NOMO-1 treated with dmso at 0.1 percent for 144 hours (cell line): ENCODE data around the gene NBAS.
A peak's percentile ranks its signal among the peaks of the same experiment; 100 is the strongest.
"Not testable (repeated sequence)": the region's sequence is repeated elsewhere in the genome, so short reads cannot be mapped to it uniquely, and the experiment has no call there.

Source experiments
- DNase-seq: peaks from one replicate; lab custom pipeline; 2025; ENCODE audit not compliant: unreplicated experiment; lab: John Stamatoyannopoulos, UW

NBAS gene

GRCh38 chr2:15272942-15273341, 288.2 kb downstream of the NBAS start:
- DNase-seq: no peak

- DNase-seq: no peak
These were observed 289.1 kb downstream of the NBAS start for GRCh38 chr2:15271941-15272542.

GRCh38 chr2:15271276-15271675, 289.9 kb downstream of the NBAS start:
- DNase-seq: no peak

GRCh38 chr2:15269043-15269442, 292.1 kb downstream of the NBAS start:
- no peak for DNase-seq

GRCh38 chr2:15265889-15266288, 295.2 kb downstream of the NBAS start:
- DNase-seq: no peak

- DNase-seq: no peak
These were observed 297.0 kb downstream of the NBAS start for GRCh38 chr2:15263976-15264685.

GRCh38 chr2:15262792-15263191, 298.3 kb downstream of the NBAS start:
- no peak for DNase-seq

- no peak for DNase-seq
These were observed 300.3 kb downstream of the NBAS start for GRCh38 chr2:15260835-15261234.

- no peak for DNase-seq
These were observed 300.9 kb downstream of the NBAS start for GRCh38 chr2:15260196-15260595.

- DNase-seq: no peak
These were observed 301.8 kb downstream of the NBAS start for GRCh38 chr2:15259356-15259756.

- DNase-seq: not testable (repeated sequence)
These were observed 302.7 kb downstream of the NBAS start for GRCh38 chr2:15258385-15258784.

GRCh38 chr2:15253835-15254286, 307.3 kb downstream of the NBAS start:
- DNase-seq: no peak

GRCh38 chr2:15253247-15253646, 307.9 kb downstream of the NBAS start:
- no peak for DNase-seq

- DNase-seq: no peak
These were observed 309.4 kb downstream of the NBAS start for GRCh38 chr2:15251753-15252152.

GRCh38 chr2:15250946-15251345, 310.2 kb downstream of the NBAS start:
- not testable (repeated sequence) for DNase-seq

- no peak for DNase-seq
These were observed 314.3 kb downstream of the NBAS start for GRCh38 chr2:15246870-15247269.

- DNase-seq: no peak
These were observed 317.4 kb downstream of the NBAS start for GRCh38 chr2:15243762-15244161.

- DNase-seq: peak; percentile 55
These were observed 318.1 kb downstream of the NBAS start for GRCh38 chr2:15242936-15243461.

- DNase-seq: no peak
These were observed 319.2 kb downstream of the NBAS start for GRCh38 chr2:15241929-15242328.

- DNase-seq: no peak
These were observed 319.9 kb downstream of the NBAS start for GRCh38 chr2:15241201-15241600.

GRCh38 chr2:15238028-15238427, 323.1 kb downstream of the NBAS start:
- peak; percentile 56 for DNase-seq

GRCh38 chr2:15230599-15231192, 330.4 kb downstream of the NBAS start:
- no peak for DNase-seq
